Measurements from ENCODE around the gene ACTR8.
A peak's percentile ranks its signal among the peaks of the same experiment; 100 is the strongest.
"Not testable (repeated sequence)": the region's sequence is repeated elsewhere in the genome, so short reads cannot be mapped to it uniquely, and the experiment has no call there.

Gene ACTR8, protein sequence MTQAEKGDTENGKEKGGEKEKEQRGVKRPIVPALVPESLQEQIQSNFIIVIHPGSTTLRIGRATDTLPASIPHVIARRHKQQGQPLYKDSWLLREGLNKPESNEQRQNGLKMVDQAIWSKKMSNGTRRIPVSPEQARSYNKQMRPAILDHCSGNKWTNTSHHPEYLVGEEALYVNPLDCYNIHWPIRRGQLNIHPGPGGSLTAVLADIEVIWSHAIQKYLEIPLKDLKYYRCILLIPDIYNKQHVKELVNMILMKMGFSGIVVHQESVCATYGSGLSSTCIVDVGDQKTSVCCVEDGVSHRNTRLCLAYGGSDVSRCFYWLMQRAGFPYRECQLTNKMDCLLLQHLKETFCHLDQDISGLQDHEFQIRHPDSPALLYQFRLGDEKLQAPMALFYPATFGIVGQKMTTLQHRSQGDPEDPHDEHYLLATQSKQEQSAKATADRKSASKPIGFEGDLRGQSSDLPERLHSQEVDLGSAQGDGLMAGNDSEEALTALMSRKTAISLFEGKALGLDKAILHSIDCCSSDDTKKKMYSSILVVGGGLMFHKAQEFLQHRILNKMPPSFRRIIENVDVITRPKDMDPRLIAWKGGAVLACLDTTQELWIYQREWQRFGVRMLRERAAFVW
- long read RNA-seq, donor 1, transcript ACTR8-201 (13 exons, 3,629 nt), result major isoform, 5 of 8 reads
- long read RNA-seq, donor 1, partial matches to known transcripts, result 0 of 8 reads
- long read RNA-seq, donor 1, other reads (novel, unspliced or antisense), result 0 of 8 reads
- long read RNA-seq, donor 2, transcript ACTR8-201 (13 exons, 3,629 nt), result major isoform, 5 of 5 reads
- long read RNA-seq, donor 2, partial matches to known transcripts, result 0 of 5 reads
- long read RNA-seq, donor 2, other reads (novel, unspliced or antisense), result 0 of 5 reads
- long read RNA-seq, donor 3, partial matches to known transcripts, result 0 of 6 reads
- long read RNA-seq, donor 3, other reads (novel, unspliced or antisense), result 0 of 6 reads
- long read RNA-seq, donor 4, transcript ACTR8-201 (13 exons, 3,629 nt), result major isoform, 5 of 11 reads
- long read RNA-seq, donor 4, partial matches to known transcripts, result 5 of 11 reads
- long read RNA-seq, donor 4, other reads (novel, unspliced or antisense), result 0 of 11 reads
- long read RNA-seq, donor 5, transcript ACTR8-201 (13 exons, 3,629 nt), result major isoform, 8 of 13 reads
- long read RNA-seq, donor 5, partial matches to known transcripts, result 5 of 13 reads
- long read RNA-seq, donor 5, other reads (novel, unspliced or antisense), result 0 of 13 reads
- long read RNA-seq, donor 6, transcript ACTR8-201 (13 exons, 3,629 nt), result major isoform, 6 of 12 reads
- long read RNA-seq, donor 6, partial matches to known transcripts, result 5 of 12 reads
- long read RNA-seq, donor 6, other reads (novel, unspliced or antisense), result 0 of 12 reads
- long read RNA-seq, donor 7, transcript ACTR8-201 (13 exons, 3,629 nt), result major isoform, 5 of 12 reads
- long read RNA-seq, donor 7, partial matches to known transcripts, result 5 of 12 reads
- long read RNA-seq, donor 7, other reads (novel, unspliced or antisense), result 0 of 12 reads
- long read RNA-seq, donor 8, partial matches to known transcripts, result 6 of 10 reads
- long read RNA-seq, donor 8, other reads (novel, unspliced or antisense), result 0 of 10 reads

DNA sequence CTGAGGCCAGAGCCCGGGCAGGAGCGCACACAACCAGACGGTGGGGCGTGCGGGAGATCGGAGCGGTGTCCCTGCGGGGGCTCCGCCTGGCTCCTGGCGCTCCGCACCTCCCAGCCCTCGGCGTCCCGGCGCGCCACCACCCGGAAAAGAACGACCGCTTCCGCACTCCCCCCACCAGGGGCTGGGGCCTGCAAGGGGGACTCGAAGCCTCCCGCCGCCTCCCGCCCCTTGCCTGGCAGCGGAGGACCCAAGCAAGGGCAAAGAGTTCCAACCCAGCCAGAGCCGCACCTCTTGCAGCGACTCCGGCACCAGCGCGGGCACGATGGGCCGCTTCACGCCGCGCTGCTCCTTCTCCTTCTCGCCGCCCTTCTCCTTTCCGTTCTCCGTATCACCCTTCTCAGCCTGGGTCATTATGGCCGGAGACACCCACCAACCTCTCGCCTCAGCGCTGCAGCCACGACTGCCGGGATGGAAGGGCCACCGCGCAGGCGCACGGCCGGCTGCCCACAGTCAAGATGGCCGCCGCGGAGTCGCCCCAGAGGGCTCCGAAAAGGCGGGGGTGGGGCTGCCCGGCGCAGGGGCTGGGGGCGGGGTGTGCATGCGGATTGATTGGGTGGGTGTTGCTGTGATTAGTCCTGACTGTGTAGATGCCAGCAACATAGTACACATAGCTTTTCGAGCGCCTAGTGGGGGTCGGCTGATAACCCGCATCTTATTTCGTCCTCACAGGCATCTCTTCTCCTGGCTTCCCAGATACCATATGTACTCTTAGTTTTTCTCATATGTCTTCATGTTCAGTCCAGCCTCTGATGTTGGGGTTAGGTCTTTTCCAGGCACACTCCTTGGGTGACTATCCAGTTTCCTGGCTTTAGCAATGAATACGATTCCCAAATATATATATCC lies at the start of gene ACTR8:
Gene ACTR8, minus strand, starts transcription at position 462 of the 903 bp plus-strand sequence. Its CDS starts 51 bp downstream, at position 411.
- DNase-seq, result peak; percentile 99

DNA sequence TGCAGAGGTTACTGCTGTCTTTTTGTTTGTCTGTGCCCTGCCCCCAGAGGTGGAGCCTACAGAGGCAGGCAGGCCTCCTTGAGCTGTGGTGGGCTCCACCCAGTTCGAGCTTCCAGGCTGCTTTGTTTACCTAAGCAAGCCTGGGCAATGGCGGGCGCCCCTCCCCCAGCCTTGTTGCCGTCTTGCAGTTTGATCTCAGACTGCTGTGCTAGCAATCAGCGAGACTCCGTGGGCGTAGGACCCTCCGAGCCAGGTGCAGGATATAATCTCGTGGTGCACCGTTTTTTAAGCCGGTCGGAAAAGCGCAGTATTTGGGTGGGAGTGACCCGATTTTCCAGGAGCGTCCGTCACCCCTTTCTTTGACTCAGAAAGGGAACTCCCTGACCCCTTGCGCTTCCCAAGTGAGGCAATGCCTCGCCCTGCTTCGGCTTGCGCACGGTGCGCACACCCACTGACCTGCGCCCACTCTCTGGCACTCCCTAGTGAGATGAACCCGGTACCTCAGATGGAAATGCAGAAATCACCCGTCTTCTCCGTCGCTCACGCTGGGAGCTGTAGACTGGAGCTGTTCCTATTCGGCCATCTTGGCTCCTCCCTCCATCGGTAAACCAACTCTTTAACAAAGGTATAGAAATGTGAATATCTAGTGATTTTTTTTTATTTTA lies 45.4 kb upstream of the ACTR8 start:
- DNase-seq, result not testable (repeated sequence)

DNA sequence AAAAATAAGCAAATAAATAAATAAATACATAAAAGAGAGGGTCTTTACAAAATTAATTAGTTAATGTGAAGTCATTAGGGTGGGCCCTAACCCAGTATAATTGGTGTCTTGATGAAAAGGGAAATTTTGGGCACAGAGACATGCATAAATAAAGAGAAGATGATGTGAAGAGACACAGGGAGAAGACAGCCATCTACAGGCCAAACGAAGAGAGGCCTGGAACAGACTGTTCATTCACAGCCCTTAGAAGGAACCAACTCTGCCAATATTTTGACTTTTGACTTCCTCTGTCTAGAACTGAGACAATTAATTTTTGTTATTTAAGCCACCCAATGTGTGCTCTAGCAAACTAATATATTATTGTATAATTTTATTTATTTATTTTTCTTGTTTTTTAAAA lies 39.3 kb upstream of the ACTR8 start:
- DNase-seq, result no peak

DNA sequence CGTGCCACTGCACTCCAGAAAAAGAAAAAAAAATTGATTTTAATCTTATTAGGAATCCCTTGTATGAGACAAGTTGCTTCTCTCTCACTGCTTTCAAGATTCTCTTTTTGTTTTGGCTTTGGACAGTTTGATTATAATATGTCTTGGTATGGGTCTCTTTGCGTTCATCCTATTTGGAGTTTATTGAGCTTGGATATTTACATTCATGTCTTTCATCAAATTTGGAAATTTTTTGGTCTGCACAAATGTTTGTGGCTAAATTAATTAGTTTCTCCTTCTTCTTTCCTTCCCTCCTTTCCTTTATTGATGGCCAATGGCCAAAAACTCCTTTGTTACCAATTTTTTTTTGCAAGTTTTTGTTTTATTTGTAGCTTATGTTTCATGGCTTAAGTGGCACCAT lies 37.8 kb upstream of the ACTR8 start:
- no peak for DNase-seq

DNA sequence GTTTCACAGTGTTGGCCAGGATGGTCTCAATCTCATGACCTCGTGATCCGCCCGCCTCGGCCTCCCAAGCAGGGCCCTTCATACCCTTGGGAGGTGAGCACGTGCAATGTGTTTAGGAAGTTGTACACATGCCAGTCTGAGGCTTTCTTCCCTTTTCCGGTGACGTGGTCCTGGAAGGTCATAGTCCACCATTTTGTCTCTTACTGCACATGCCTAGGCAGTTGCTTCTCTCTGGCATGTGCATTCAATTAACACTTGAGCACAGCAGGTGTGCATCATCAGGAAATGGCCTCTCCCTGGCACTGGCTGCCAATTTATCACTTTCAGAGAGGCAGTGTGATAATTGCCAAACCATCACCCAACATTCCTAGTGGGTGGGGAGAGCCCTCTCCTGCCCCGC lies 31.4 kb upstream of the ACTR8 start:
- no peak for DNase-seq

DNA sequence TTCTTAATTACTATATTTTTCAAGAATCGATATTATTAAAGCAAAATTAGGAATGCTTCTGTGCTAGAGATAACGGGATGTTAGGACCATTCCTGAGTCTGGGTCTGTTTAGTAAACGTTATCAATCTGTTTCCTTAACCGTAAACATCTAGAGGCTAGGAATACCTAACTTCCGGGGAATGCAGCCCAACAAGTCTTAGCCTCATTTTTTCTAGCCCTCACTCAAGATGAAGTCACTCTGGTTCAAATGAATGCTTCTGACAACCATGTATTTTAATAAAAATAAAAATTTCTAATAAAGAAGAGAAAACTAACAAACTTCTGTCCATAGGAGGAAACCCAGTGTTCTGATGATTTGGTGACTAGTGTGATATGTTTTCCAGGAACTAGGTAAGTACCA lies 20.8 kb upstream of the ACTR8 start:
- DNase-seq, result no peak

GRCh38 chr3:53902067-53902466 lies 20.1 kb upstream of the ACTR8 start:
- no peak for DNase-seq

- DNase-seq, result no peak
These were observed 18.8 kb upstream of the ACTR8 start for GRCh38 chr3:53900666-53901331.

- DNase-seq, result no peak
These were observed 17.8 kb upstream of the ACTR8 start for GRCh38 chr3:53899750-53900149.

DNA sequence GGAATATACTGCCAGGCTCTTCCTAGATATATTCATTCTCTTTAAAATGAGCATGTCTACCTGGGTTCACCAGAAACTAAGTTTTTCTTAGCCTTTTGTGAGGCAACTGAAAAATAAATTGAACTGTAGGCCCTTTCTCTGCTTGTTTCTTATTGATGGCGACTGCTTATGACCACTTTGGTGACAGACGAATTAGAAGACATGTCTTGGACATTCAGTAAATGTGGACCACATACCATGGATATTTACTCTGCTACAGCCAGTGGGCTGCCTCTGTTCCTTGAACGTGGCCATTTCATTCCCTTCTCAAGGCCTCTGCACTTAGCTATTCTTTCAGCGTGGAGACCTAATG lies 10.3 kb upstream of the ACTR8 start:
- DNase-seq, result no peak

DNA sequence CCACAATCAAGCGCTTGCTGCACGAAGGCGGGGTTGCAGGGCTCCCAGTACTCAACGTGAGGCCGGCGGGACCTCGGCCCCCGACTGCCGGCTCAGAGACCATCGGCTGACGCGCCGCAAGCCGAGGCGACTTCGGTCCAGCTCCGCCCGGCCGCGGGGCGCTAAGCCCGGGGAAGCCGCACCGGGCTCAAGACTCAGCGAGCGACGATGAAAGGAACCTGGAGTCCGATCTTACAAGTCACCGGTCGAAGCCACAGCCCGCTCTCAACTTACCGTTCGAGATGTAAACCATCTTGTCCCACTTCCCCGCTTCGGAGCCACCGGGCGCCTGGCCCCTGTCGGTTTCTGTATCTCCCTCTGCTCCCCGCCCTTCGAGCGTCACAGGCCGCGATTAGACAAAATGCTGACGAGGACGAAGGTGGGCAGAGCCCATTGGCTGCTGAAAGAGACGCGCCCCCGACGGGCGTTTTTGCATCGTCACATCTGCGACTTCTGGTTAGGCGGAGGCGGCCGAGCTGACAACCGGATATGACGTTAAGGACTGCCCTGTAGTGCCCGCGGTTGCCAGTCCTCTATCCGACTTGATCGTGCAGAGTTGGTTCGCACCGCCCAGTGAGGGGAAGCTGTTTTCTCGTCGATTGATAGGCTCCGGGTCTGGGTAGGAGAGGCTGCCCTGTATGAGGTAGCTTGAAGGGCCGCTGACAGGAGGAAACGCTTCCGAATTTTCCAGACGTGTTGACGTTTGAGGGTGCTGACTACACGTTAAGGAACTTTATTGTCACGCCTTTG lies 9.7 kb upstream of the ACTR8 start, which contains the start of gene SELENOK:
Gene SELENOK, minus strand, starts transcription at position 363 of the 789 bp plus-strand sequence.
- peak; percentile 96 for DNase-seq

DNA sequence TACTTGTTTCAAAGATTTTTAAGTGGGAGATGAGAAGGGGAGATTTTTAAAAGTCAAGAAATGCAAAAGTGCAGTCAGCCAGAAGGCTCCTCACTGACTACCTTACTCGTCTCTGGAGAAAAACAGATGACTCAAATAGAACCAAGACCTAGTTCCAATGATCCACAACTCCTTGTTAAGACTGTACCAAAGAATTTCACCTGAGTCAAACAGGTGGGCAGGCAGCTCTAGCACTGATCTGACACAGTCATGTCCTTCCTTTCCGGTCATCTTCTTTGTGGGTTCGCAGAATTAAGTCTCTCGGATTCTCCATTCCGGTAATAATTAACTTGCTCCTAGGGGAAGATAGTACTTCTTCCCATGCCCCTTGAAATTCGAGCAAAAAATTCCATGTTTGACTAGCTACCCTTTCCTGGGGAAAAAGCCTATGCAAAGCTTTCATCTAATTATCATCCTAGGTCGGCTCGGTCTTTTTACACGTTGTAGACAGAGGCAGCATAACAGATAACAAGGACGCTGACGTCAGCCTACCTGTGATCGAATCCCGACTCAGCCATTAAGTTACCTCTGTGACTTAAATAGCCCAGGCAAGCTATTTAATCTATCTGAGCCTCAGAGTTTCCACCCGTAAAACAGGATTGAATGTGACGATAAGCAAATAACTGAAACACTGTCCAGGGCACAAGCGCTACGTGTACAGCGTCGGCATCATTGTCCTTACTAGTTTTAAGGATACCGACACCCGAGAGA lies 8.9 kb upstream of the ACTR8 start:
- DNase-seq, result no peak

DNA sequence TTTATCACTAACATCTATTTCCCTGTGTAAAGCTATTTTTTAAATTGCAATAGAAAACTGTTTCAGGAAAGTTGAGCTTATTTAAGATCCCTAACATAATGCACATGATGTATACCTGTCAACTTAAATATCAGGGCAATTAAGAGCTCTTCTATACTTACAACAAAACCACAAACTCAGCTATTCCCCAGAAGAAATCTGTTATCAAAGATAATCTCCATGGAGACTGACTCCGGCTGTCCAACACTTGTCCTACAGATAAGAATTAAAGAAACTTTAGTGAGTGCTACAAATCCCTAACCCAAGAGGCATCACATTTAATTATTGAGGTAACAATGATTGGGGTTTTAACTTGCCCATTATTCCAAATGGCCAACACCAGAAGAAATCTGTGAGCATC lies 6.3 kb upstream of the ACTR8 start:
- DNase-seq, result no peak

DNA sequence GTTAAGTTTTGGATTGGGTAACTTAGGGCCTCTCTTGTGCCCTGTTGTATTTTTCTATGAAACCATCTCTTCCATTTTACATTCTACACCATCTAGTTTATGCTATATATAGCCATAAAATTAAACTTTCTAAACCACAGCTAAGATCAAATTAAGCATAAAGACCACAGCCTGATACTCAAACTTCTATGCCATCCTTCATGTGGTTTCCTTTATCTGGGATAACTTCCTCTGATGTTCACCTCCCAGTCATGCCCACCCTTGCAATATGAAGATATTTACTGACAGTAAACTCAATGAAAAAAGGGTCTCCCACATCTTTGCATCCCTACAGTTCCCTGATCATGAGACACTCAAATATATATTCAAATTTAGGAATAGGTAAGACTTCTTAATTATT lies 5.5 kb upstream of the ACTR8 start:
- DNase-seq, result no peak

DNA sequence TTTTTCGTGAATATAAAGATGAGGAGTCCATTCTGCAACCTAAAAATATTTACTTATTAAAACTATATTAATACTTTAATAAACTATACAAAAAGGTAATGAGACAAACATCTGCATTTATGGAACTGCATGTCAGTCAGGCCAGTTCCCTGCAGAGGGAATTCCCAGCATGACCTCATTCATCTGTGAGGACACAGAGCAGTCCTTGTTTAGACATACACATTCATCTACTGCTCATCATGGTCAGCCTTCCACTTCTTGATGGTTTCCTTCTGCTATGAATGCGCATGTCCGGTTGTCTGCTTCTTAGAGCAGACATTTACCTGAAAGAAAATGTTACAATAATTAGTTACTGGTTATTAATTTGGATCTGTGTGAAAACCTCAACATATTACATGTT lies 3.3 kb upstream of the ACTR8 start:
- no peak for DNase-seq

GRCh38 chr3:53884623-53885022 lies 2.7 kb upstream of the ACTR8 start:
- DNase-seq, result no peak

GRCh38 chr3:53883008-53883407 lies 1.1 kb upstream of the ACTR8 start:
- no peak for DNase-seq

Measured in right kidney (tissue), 9 donors.